NCI-H1930 (cell line): Measurements from ENCODE around the gene LIX1.
"Not testable (repeated sequence)": the region's sequence is repeated elsewhere in the genome, so short reads cannot be mapped to it uniquely, and the experiment has no call there.

Experiments
- DNase-seq, 2 experiments: peaks; one replicate each; lab custom pipeline; 2025; lab: John Stamatoyannopoulos, UW

LIX1 gene

GRCh38 chr5:97101189-97101910, 41.1 kb downstream of the LIX1 start:
- DNase-seq: no peak

DNA sequence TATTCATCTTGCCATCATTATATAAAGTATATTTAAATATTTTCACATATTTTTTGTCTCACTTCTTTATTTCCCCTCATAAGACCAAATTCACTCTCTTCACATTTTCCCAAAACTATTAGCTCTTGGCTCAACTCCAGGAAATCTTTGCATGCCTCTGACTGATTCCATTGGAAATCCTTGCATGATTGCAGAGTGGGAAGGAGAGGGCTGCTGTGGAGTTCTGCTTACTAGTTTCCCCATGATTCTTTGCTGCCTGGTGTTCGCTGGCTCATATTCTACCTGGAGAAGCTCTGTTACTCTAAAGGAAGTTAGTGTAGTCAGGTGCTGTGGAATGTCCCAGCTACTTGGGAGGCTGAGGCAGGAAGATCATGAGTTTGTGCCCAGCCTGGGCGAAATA, 41.9 kb downstream of the LIX1 start:
- no peak for DNase-seq

GRCh38 chr5:97098922-97099321, 43.5 kb downstream of the LIX1 start:
- DNase-seq: no peak

GRCh38 chr5:97097326-97098230, 44.8 kb downstream of the LIX1 start:
- DNase-seq: no peak

GRCh38 chr5:97096846-97097245, 45.6 kb downstream of the LIX1 start:
- no peak for DNase-seq

- DNase-seq: no peak
Observed at GRCh38 chr5:97096191-97096590, 46.2 kb downstream of the LIX1 start.

- DNase-seq: no peak
Observed at GRCh38 chr5:97095318-97095732, 47.1 kb downstream of the LIX1 start.

GRCh38 chr5:97094579-97095317, 47.7 kb downstream of the LIX1 start:
- no peak for DNase-seq

DNA sequence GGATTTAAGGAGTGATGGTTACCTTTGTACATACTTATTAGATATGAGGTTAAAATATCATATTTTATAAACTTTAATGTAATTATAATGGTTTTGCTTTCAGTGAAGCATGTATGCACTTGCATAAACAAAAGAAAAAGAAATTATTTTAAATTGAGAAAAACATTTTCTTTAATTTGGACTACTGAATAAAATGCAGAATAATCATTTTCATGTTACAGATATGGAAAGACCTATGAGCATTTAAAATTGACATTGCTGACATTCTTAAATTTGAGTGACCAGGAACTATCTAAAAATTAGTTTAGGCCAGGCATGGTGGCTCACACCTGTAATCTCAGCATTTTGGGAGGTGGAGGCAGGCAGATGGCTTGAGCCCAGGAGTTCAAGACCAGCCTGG, 49.2 kb downstream of the LIX1 start:
- no peak for DNase-seq

DNA sequence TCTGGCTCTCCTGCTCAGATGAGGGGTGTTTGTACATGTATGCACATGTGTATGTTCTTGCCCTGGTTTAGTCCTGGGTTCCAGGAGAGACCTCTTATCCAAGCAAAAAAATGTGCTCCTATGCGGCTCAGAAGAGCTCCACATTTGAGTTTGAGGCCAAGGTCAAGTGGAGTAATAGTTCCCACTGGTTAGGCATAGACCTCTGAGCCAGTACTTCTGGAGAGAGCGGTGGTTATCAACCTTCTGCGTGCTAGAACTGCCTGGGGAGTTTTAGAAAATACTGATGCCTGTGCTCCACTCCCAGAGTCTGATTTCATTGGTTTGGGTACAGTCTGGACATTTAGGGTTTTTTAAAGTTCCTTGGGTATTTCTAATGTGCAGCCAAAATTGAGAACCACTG, 51.5 kb downstream of the LIX1 start:
- no peak for DNase-seq

DNA sequence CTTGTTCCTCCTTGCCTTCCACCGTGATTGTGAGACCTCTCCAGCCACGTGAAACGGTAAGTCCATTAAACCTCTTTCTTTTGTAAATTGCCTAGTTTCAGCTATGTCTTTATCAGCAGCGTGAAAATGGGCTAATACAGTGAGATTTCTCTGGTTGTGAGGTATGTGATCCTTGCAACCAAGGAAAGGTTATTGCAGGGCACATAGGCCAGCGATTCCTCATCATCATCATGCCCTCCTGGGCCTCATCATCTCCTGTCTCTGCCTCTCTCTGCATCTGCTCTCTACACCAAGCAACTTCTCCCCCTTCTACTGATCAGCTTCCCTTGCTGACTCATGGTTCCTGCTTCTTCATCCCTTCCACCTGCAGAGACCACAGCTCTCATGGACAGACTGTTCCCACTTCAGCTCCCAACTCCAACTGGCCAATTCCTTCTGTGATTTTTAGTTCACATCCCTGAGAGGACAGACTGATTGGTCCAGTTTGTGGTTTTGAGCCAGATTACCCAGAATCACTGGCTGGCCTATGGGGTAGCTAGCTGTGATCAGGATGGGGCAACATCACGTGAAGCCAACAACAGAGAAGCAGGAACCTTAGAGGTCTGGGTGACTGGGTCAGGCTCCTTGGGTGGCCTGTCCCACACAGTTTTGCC, 53.1 kb downstream of the LIX1 start:
- DNase-seq: no peak

- DNase-seq: no peak
Observed at GRCh38 chr5:97088774-97089148, 53.6 kb downstream of the LIX1 start.

- DNase-seq: no peak
Observed at GRCh38 chr5:97087138-97087537, 55.3 kb downstream of the LIX1 start.

- DNase-seq: no peak
Observed at GRCh38 chr5:97085459-97086181, 56.8 kb downstream of the LIX1 start.

DNA sequence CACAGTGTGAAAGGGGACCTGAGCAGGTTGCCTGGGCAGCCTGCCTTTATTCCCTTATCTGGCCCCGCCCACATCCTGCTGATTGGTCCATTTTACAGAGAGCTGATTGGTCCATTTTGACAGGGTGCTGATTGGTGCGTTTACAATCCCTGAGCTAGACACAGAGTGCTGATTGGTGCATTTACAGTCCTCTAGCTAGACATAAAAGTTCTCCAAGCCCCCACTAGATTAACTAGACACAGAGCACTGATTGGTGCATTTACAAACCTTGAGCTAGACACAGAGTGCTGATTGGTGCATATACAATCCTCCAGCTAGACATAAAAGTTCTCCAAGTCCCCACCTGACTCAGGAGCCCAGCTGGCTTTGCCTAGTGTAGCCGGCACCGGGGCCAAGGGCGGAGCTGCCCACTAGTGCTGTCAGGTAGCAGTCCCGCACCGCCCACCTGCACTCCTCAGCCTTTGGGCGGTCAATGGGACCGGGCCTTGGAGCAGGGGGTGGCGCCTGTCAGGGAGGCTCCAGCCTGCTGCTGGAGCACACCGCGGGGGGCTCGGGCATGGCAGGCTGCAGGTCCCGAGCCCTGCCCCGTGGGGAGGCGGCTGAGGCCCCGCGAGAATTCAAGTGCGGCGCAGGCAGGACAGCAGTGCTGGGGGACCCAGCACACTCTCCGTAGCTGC, 57.5 kb downstream of the LIX1 start:
- DNase-seq: not testable (repeated sequence)

- DNase-seq: no peak
Observed at GRCh38 chr5:97078958-97079743, 63.3 kb downstream of the LIX1 start.

DNA sequence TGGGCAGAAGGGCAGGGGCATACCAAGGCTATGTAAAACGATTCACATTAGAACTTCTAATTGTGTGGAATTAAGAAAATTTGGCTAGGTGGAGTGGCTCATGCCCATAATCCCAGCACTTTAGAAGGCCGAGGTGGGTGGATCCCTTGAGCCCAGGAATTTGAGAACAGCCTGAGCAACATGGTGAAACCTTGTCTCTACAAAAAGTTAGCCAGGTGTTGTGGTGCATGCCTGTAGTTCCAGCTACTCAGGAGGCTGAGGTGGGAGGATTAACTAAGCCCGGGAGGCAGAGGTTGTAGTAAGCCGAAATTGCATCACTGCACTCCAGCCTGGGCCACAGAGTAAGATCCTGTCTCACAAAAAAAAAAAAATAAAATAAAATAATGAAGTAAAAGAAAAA, 65.2 kb downstream of the LIX1 start:
- no peak for DNase-seq

GRCh38 chr5:97076098-97076497, 66.3 kb downstream of the LIX1 start:
- DNase-seq: no peak

GRCh38 chr5:97075649-97076048, 66.8 kb downstream of the LIX1 start:
- no peak for DNase-seq

- DNase-seq: no peak
Observed at GRCh38 chr5:97074859-97075489, 67.4 kb downstream of the LIX1 start.
